GM13977 (cell line): ENCODE measurements around the gene EML4.

Source experiments
- DNase-seq: peaks from one replicate; pipeline ENCODE4 v3.0.0; 2012; ENCODE audit warnings: low spot score
- CTCF ChIP-seq: IDR thresholded peaks from 2 replicates; pipeline ENCODE4 v1.5.1; 2012; ENCODE audit warnings: mild to moderate bottlenecking, control low read depth; ENCODE audit not compliant: insufficient read depth; ENCODE audit errors: extremely low read depth, missing control alignments
- in situ Hi-C: fragments of 300-500 bp; cut with MboI; formaldehyde crosslinking; loops from one replicate; pipeline ENCODE4 v1.12.0; 2022; ENCODE audit warnings: low sequenced_read_pairs, low pct_unique_long_range_greater_than_20kb, mixed read lengths, inconsistent platforms; ENCODE audit not compliant: unreplicated experiment

EML4 gene

GRCh38 chr2:42244520-42244919, 75.4 kb downstream of the EML4 start:
- no peak for DNase-seq
- no peak for TF ChIP-seq CTCF
- in situ Hi-C loops: loop anchor here (25.0 kb wide), 1 partner anchor 382 kb away; no protein-coding TSS in a partner anchor

GRCh38 chr2:42245396-42245795, 76.2 kb downstream of the EML4 start:
- TF ChIP-seq CTCF: no peak
- DNase-seq: no peak
- in situ Hi-C loops: loop anchor here (25.0 kb wide), 1 partner anchor 383 kb away; no protein-coding TSS in a partner anchor

GRCh38 chr2:42246562-42246961, 77.4 kb downstream of the EML4 start:
- DNase-seq: no peak
- in situ Hi-C loops: loop anchor here (25.0 kb wide), 1 partner anchor 384 kb away; no protein-coding TSS in a partner anchor
- TF ChIP-seq CTCF: no peak

- no peak for DNase-seq
- no peak for TF ChIP-seq CTCF
- in situ Hi-C loops: loop anchor here (25.0 kb wide), 1 partner anchor 387 kb away; no protein-coding TSS in a partner anchor
Observed at GRCh38 chr2:42248846-42249245, 79.7 kb downstream of the EML4 start.

- in situ Hi-C loops: loop anchor here (25.0 kb wide), 1 partner anchor 387 kb away; no protein-coding TSS in a partner anchor
- DNase-seq: no peak
Observed at GRCh38 chr2:42249284-42249683, 80.1 kb downstream of the EML4 start.

GRCh38 chr2:42249887-42250286, 80.7 kb downstream of the EML4 start:
- DNase-seq: no peak
- in situ Hi-C loops: loop anchor here (25.0 kb wide), 1 partner anchor 388 kb away; no protein-coding TSS in a partner anchor

More at GRCh38 chr2:42249284-42249683, 80.1 kb downstream of the EML4 start:
- no peak for TF ChIP-seq CTCF

More at GRCh38 chr2:42249887-42250286, 80.7 kb downstream of the EML4 start:
- TF ChIP-seq CTCF: no peak
